ENCODE results near the gene AIRE.
"Not testable (repeated sequence)": the region's sequence is repeated elsewhere in the genome, so short reads cannot be mapped to it uniquely, and the experiment has no call there.

The AIRE gene

DNA sequence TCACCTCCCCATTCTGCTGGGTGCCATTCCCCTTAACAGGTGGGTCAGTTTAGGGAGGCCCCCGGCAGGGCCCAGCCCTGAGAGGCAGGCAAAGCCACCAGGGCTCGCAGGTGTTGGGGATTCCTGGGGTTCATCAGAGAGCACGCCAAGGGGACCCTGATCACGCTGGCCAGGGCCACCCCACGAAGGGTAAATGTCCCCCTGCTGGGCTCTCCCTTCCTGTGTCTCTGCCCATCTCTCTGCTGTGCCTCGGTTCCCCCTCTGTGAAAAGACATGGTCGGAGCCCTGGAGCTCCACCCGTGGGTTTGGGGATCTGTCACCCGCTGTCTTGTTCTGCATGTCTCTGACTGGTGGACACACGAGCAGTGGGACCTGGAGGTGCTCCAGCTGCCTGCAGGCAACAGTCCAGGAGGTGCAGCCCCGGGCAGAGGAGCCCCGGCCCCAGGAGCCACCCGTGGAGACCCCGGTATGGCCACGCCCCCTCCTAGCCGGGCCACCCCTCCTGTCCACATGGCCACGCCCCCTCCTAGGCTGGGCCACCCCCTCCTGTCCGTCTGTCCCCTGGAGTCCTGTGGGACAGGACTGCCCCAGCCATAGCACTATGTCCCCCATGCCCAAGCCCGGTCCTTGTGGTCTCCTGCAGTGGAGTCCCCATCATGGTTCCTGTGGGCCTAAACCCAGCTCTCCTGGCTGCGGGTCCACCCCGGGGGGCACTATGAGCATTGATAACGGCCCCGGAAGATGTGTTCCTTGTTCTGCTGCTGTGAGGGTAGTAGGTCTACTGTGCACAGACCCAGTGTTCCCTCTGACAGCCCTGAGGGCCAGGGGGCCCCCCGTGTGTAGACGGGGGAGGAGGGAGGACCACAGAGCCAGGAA, 6.5 kb downstream of the AIRE start:
- no peak for DNase-seq

DNA sequence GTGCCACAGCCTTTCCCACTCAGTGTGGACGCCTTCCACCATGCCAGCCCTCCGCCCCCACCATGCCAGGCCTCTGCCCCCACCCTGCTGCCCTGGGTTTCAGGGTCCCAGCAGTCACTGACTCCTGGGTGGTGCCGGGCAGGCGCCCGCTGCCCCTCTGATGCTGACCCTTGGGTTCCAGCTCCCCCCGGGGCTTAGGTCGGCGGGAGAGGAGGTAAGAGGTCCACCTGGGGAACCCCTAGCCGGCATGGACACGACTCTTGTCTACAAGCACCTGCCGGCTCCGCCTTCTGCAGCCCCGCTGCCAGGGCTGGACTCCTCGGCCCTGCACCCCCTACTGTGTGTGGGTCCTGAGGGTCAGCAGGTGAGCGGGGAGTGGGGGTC, 7.1 kb downstream of the AIRE start:
- DNase-seq, result no peak

DNA sequence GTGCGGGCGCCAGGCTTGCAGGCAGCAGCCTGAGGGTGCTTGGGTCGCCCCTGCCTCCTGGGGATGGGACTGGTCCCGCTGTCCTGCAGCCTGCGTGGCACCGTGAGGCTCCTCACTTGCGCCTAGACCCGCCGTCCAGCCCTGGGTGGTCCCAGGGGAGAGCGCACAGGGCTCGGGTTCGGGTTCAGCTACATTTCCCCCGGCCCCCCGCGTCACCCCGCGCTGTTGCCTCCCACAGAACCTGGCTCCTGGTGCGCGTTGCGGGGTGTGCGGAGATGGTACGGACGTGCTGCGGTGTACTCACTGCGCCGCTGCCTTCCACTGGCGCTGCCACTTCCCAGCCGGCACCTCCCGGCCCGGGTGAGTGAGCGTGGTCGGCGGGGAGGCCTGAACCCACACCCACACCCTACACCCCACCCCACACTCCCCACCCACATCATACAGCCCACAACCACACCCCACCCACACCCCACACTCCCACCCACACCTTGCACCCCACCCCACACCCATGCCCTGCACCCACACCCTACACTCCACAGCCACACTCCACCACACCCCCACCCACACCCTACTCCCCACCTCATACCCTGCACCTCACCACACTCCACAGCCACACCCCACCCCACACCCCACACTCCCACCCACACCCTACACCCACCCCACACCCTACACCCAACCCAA, 8.0 kb downstream of the AIRE start:
- no peak for DNase-seq

- DNase-seq, result no peak
Measured at GRCh38 chr21:44294391-44295162, 8.9 kb downstream of the AIRE start.

- DNase-seq, result no peak
Measured at GRCh38 chr21:44295163-44295573, 9.5 kb downstream of the AIRE start.

DNA sequence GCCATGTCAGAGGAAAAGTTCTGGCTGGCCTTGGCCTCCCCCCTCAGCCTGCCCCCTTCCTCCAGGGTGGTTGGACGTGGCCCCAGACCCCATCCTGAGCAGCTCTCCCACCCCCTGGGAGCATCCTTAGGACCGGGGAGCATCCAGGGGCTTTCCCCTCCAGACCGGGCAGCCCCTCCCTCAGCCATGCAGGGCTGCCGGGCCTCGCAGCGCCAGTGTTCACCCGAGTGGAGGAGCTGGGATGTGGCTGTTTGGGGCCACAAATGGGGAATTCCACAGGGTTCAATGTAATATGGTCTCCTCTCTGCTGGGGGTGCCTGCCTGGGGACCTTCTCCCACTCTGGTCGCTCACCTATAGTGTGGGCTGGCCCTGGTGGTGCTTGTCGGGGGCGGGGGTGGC, 10.0 kb downstream of the AIRE start:
- no peak for DNase-seq

DNA sequence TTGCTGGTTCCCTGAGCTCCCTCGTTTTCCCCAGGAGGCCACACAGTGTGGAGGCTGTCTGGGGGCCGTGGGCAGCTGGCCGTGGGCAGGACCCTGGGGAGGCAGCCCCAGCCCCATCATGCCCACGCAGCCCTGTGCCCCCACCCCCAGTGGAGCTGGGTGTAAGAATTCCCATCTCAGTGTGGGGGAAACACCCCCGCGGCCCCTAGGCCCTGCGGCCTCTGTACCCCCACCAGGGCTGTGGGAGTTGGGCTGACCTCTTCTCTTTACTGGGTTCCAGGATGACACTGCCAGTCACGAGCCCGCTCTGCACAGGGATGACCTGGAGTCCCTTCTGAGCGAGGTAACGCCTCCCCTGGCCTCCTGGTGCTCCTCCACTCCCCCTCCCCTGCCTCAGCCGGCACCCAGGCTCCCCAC, 10.4 kb downstream of the AIRE start:
- DNase-seq, result no peak

DNA sequence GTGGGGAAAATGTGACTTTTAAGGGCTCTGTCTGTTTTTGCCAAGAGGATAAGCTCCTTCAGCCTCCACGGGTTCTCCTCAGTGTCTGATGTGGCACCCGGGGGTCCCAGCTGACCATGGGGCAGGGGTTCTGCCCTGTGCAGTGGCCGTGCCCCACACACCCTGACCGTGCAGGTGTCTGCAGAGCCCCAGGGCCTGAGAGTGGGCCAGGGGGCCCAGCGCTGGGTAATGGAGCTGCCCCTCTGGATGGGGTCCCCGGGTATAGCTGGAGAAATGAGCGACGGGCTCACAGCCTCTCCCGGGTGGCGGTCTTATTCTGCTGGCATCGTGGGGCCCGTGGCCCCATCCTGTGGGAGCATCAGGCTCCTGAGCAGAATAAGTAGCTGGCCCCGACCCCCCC, 11.2 kb downstream of the AIRE start:
- no peak for DNase-seq

GRCh38 chr21:44297525-44298290, 12.0 kb downstream of the AIRE start:
- DNase-seq, result peak; percentile 72 to 76

DNA sequence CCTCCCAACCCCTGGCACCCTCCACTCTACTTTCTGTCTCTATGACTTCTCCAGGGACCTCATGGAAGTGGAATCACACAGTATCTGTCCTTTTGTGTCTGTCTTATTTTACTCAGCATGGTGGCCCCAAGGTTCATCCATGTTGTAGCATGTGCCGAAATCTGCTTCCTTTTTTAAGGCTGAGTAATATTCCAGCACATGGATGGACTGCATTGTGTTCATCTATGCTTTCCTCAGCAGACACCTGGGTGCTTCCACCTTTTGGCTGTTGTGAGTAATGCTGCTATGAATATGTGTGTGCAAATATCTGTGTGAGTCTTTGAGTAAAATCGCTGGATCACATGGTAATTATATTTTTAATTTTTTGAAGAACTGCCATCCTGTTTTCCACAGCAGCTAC, 12.6 kb downstream of the AIRE start:
- no peak for DNase-seq

DNA sequence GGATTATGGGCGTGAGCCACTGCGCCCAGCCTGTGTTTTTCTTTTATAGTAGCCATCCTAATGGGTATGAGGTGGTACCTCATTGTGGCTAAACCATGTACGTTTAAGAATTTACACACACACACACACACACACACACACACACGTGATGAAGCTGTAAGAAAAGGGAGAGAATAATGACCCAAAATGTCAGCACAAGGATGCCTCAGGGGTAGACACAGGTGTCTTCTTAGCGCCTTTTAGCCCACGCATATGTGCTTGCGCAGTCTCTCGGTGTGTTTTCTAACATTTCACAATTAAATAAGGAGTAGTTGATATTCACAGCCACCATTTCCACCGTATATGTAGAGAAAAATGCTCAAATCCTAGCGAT, 13.4 kb downstream of the AIRE start:
- DNase-seq, result no peak

DNA sequence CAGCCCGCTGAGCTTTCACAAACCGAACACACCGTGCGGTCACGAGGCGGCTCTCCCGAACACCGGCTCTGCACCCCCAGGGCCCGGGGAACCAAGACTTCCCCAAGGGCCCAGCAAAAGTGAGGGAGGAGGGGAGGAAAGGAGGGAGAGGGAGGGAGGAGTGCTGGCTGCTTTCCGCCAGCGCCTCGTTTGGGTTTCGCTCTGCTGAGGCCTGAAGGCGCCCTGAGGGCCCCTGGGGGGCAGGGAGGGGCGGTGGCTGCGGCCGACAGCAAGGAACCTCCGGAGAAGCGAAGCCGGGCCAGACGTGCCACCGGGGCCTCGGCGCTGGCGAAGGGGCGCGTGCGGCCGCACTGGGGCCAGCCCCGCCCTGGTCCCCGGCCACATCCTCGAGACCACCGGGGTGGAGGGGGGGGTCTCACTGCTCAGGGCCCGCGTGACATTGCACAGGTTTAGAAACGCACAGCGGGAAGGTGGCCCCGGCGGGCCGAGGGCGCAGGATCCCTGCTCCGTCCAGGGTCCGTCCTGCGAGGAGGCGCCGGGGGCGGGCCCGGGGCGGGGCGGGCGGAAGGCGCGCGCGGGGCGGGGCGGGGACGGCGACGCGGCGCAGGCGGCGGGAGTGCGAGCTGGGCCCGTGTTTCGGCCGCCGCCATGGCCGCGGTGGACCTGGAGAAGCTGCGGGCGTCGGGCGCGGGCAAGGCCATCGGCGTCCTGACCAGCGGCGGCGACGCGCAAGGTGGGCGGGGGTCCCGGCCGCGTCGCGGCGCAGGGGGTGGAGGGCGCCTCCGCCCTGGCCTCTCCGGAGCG, 14.0 kb downstream of the AIRE start, which contains the start of gene PFKL:
Gene PFKL, plus strand, starts transcription at position 596 of the 804 bp plus-strand sequence. Its CDS starts 53 bp downstream, at position 649.
- DNase-seq, result peak; percentile 63 to 68

GRCh38 chr21:44300262-44300959, 14.7 kb downstream of the AIRE start:
- peak; percentile 50 to 57 for DNase-seq

DNA sequence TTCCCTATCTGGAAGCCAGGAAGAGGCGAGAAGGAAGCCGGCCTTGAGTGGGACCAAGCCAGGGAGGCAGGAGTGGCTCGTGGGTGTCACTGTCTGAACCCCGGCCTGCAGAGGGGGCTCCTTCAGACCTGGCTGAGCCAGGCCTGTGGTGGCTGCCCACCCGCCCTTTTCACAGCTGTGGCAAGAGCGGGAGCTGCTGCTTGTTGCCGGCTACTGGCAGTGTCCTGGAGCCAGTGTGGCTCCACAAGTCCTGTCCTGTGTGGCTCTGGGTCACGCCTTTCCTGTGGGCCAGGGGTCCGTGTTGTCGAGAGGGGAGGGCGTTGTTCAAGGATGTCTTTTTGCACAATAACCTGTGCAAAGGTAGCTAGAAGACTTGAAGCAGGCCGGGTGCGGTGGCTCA, 15.5 kb downstream of the AIRE start:
- no peak for DNase-seq

DNA sequence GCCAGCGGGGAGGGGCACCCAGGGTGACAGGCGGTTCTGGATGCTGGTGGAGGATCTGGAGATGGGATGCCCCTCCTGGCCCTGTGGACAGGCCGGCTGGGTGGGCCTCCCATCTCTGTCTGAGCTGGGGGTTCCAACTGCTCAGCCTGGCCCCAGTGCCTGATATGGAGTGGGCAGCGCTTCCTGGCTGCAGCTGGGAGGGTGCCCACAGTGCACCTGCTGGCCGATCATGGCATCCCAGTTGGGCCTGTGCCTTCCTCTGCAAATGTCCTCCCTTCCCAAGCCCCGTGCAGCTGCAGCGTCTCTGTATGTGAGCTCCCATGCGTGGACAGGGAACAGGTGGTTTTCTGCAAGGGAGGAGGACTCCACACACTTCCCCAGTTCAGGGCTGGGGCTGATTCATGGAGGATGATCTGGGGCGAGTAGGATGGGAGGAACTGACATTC, 16.3 kb downstream of the AIRE start:
- no peak for DNase-seq

GRCh38 chr21:44302573-44303401, 17.1 kb downstream of the AIRE start:
- not testable (repeated sequence) for DNase-seq

- DNase-seq, result no peak
Measured at GRCh38 chr21:44303490-44303981, 17.9 kb downstream of the AIRE start.

DNA sequence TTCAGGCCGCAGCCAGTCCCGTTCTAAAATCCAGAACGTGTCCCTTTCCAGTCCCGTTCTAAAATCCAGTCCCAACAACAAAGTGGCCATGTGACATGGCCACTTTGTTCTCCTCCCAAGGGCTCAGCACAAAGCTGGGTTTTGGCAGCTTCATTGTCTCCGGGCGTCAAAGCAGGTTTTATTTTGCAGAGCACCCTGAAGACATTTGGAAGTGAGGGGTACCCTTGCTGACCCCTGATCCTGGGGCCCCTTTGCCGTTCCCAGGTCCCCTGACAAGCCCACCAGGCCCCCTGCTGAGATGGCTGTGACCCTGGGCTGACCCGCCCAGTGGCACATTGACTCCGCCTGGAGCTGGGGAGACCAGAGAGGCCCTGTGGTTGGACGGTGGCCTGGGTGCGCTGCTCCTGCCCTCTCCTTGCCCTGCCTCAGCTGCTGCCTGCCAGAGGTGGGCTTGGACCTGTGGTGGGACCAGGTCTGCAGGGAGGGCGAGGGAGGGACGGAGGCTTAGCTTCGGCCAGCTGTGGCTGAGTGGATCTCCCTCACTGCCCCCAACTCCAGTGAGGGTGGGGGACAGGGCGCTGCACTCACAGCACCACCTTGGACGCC, 18.4 kb downstream of the AIRE start:
- no peak for DNase-seq

GRCh38 chr21:44304877-44305293, 19.2 kb downstream of the AIRE start:
- peak; percentile 39 to 41 for DNase-seq

All from stimulated activated CD4-positive, alpha-beta T cell treated with anti-CD3 and anti-CD28 coated beads, Interleukin-2, amount 100 ng/mL, for 48 hours (primary cell).